ENCODE data around the gene POLR2B. TPM values are rescaled to one million over a fixed set of nuclear protein-coding genes. Genes with fewer than 3 reads are reported as not detected.

Gene POLR2B
- total and polyA plus RNA-seq, 2 of the 4 experiments (the other 2 are of a cell fraction): 74.0 to 106 TPM

DNA sequence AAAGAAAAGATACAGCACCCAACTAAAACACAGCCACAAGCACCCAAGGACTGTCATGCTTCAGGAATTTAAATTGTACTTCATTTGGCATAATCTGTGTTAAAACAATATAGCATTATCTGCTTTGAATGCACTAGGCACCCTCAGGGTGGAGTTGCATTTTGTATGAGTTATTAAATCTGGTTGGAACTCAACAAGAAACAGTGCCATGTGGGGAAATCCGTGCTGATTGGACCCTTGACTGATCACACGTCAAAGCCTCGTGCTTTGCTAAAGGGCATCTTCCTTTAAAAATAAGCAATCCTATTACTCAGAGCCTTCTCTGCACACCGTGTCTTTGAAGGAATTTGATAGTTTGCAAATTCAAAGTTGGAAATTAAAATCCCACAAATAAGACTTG lies 96.0 kb downstream of the POLR2B start:
- H2AK5ac ChIP-seq (ENCODE audit: low read depth, low read length): no peak overlapping the region
- H3K4me3 ChIP-seq (ENCODE audit: insufficient read depth, low read depth, low read length): no peak overlapping the region
- ATAC-seq (ENCODE audit: low read depth) (peak; percentile 72), DNase-seq (peak; percentile 88)
- H3K4ac ChIP-seq (ENCODE audit: low read depth, low read length): no peak overlapping the region; the same call in 1 of the 2 replicates
- peak overlapping the region; percentile 91 for H2BK20ac ChIP-seq (ENCODE audit: low read depth, low read length)
- no peak overlapping the region for H3K23ac ChIP-seq (ENCODE audit: low read depth, low read length)
- in situ Hi-C loops (cut with MboI; ENCODE audit: low sequenced_read_pairs) (no loop called here), intact Hi-C loops (cut with micrococcal nuclease) (no loop called here), dilution Hi-C loops (cut with HindIII; ENCODE audit: low sequenced_read_pairs, unreplicated experiment) (no loop called here)
- no peaks in the 10 kb centered on the region; the same call in 1 of the 2 replicates for H3K36me3 ChIP-seq (ENCODE audit: control insufficient read depth, insufficient read depth, low read length)
- ChIA-PET CTCF (interaction anchor here (0.7 to 1.7 kb wide), 3 partner anchors 37 to 88 kb away, joined by 4 to 6 read pairs (median 4); no protein-coding TSS in a partner anchor), POLR2A (ENCODE audit: unreplicated experiment) (no interaction called here)
- H3K9ac ChIP-seq (ENCODE audit: low read depth, low read length): no peak overlapping the region
- H3K27ac ChIP-seq (ENCODE audit: insufficient read depth, low read length): no peak overlapping the region
- H3K56ac ChIP-seq (ENCODE audit: extremely low read depth, insufficient read depth, low read length): peak overlapping the region; percentile 71; the same call in 1 of the 2 replicates
- peak overlapping the region; percentile 77; the same call in 1 of the 2 replicates for H3K18ac ChIP-seq (ENCODE audit: low read depth, low read length)
- no peak overlapping the region for H2BK15ac ChIP-seq (ENCODE audit: low read depth, low read length)
- H3K9me3 ChIP-seq (ENCODE audit: control insufficient read depth, insufficient read depth, low read length): no peaks in the 10 kb centered on the region
- no peak overlapping the region; the same call in 1 of the 2 replicates for H4K5ac ChIP-seq (ENCODE audit: low read depth, low read length)
- H2BK5ac ChIP-seq (ENCODE audit: low read depth, low read length, poor library complexity, severe bottlenecking): peak overlapping the region; percentile 88
- H4K8ac ChIP-seq (ENCODE audit: low read depth in 2 of 2, low read length in 2 of 2): 0 out of 4 replicates have a peak overlapping the region, but pooled peaks of 1 of the 2 experiments have one; percentile 26
- H3K27me3 ChIP-seq (ENCODE audit: control insufficient read depth, insufficient read depth, low read length): no peaks in the 10 kb centered on the region
- no TSS peak for BruUV-seq (replicated peaks)
- H2BK120ac ChIP-seq (ENCODE audit: low read depth, low read length): peak overlapping the region; percentile 86; the same call in 1 of the 2 replicates
- H2AK9ac ChIP-seq (replicated peaks; ENCODE audit: low read depth, low read length, poor library complexity): no peak overlapping the region
- peaks cover 37 to 82% of the 10 kb centered on the region in 2 experiments for H3K79me1 ChIP-seq (ENCODE audit: low read depth in 1 of 2, low read length in 2 of 2)
- peak overlapping the region; percentile 82; the same call in 1 of the 2 replicates for H4K91ac ChIP-seq (ENCODE audit: insufficient read depth, low read depth, low read length)
- TF ChIP-seq RAD21 (IDR thresholded peaks at IDR 0.05; ENCODE audit: low read length): no peak
- 0 out of 2 replicates have a peak, but pooled peaks have one; percentile 52 for TF ChIP-seq MXI1 (IDR thresholded peaks at IDR 0.05; ENCODE audit: borderline replicate concordance, low read depth, low read length)
- TF ChIP-seq SMC3 (IDR thresholded peaks at IDR 0.05; ENCODE audit: low read depth, low read length): no peak
- TF ChIP-seq MAFK (IDR thresholded peaks at IDR 0.05; ENCODE audit: low read depth, low read length): no peak
- peak; percentile 36; the same call in 1 of the 2 replicates for TF ChIP-seq BHLHE40 (IDR thresholded peaks at IDR 0.05; ENCODE audit: low read depth, low read length)
- TF ChIP-seq CEBPB (IDR thresholded peaks at IDR 0.05; ENCODE audit: low read depth, low read length): peak; percentile 3; the same call in 1 of the 2 replicates
- TF ChIP-seq NFE2L2 (IDR thresholded peaks at IDR 0.05; ENCODE audit: low read depth, low read length): no peak
- TF ChIP-seq, protein P1, sequence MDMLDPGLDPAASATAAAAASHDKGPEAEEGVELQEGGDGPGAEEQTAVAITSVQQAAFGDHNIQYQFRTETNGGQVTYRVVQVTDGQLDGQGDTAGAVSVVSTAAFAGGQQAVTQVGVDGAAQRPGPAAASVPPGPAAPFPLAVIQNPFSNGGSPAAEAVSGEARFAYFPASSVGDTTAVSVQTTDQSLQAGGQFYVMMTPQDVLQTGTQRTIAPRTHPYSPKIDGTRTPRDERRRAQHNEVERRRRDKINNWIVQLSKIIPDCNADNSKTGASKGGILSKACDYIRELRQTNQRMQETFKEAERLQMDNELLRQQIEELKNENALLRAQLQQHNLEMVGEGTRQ (IDR thresholded peaks at IDR 0.05; ENCODE audit: low read depth, low read length): peak; percentile 93
- no peak overlapping the region for H2AFZ ChIP-seq (replicated peaks; ENCODE audit: low read length, poor library complexity)
- H3K4me2 ChIP-seq (ENCODE audit: low read depth, low read length): no peak overlapping the region; the same call in 1 of the 2 replicates
- peaks cover 24% of the 10 kb centered on the region for H3K9me1 ChIP-seq (ENCODE audit: insufficient read depth, low read length)
- WGBS, 2 experiments (ENCODE audit: extremely low coverage in 2 of 2, insufficient read length in 1 of 2): no CpG with 5 or more reads among the region's 4 CpGs
- H3K14ac ChIP-seq (replicated peaks; ENCODE audit: low read depth, low read length): no peak overlapping the region
- peaks cover 17% of the 10 kb centered on the region for H3K4me1 ChIP-seq (ENCODE audit: control insufficient read depth, insufficient read depth, low read length)
- H4K20me1 ChIP-seq (ENCODE audit: insufficient read depth, low read length): 0 out of 2 replicates have a peak, but pooled peaks cover 3% of the 10 kb centered on the region

All from IMR-90 (cell line).